SK-N-SH (cell line): ENCODE data around the gene WASL. TPM values are rescaled to one million over a fixed set of nuclear protein-coding genes. Genes with fewer than 3 reads are reported as not detected.
A peak's percentile ranks its signal among the peaks of the same experiment; 100 is the strongest.

ENCODE experiments used
- CTCF ChIA-PET: fragments of 300-600, 350-600 bp; formaldehyde crosslinking; extraction: SDS; loops from one replicate; lab custom pipeline; 2021; lab: Yijun Ruan, JAX
- POLR2A ChIA-PET: fragments of 350-600 bp; sonication (Branson Sonifier 250); formaldehyde crosslinking; extraction: SDS; loops from one replicate; lab custom pipeline; 2020; ENCODE audit warnings: antibody characterized with exemption, inconsistent platforms; lab: Yijun Ruan, JAX
- DNase-seq: peaks from one replicate; pipeline ENCODE4 v3.0.0; 2012
- H2AFZ ChIP-seq: fragments of 200-600 bp; sonication (generic); 2 replicates; pipeline ENCODE4 v1.8.1; 2016; ENCODE audit warnings: antibody characterized with exemption, mild to moderate bottlenecking, low read depth
- H3F3A ChIP-seq: fragments of 200-600 bp; sonication (generic); replicated peaks from 2 replicates; pipeline ENCODE3; 2016; ENCODE audit warnings: antibody characterized with exemption, mild to moderate bottlenecking; ENCODE audit not compliant: insufficient read depth
- H3K27ac ChIP-seq, 2 experiments: fragments of 200-500 bp in 1 of 2; fragments of 200-600 bp in 1 of 2; sonication (Bioruptor generic) in 1 of 2; sonication (generic), shearing (Covaris generic) in 1 of 2; 2 replicates each; pipeline versions ENCODE4 v1.5.1 to v1.6.1; 2014 to 2016; ENCODE audit warnings: low read depth in 2 of 2, inconsistent platforms in 1 of 2, low read length in 1 of 2, mild to moderate bottlenecking in 1 of 2, mixed read lengths in 1 of 2
- H3K27me3 ChIP-seq: fragments of 200-600 bp; sonication (generic), shearing (Covaris generic); 2 replicates; pipeline ENCODE4 v1.6.1; 2016; ENCODE audit warnings: mixed run types; ENCODE audit not compliant: insufficient read depth
- H3K36me3 ChIP-seq, 2 experiments: fragments of 200-500 bp in 1 of 2; fragments of 200-600 bp in 1 of 2; sonication (Bioruptor generic) in 1 of 2; sonication (generic) in 1 of 2; replicated peaks in 1 of 2; 2 replicates each; pipeline versions ENCODE3 to v1.5.1; 2014 to 2016; ENCODE audit warnings: low read length in 1 of 2, mild to moderate bottlenecking in 1 of 2; ENCODE audit not compliant: insufficient read depth in 2 of 2, control insufficient read depth in 1 of 2
- H3K4me1 ChIP-seq, 2 experiments: fragments of 200-500 bp in 1 of 2; fragments of 200-600 bp in 1 of 2; sonication (Bioruptor generic) in 1 of 2; sonication (generic), shearing (Covaris generic) in 1 of 2; 2 replicates each; pipeline versions ENCODE4 v1.5.1 to v1.6.1; 2014 to 2016; ENCODE audit warnings: low read depth in 1 of 2, low read length in 1 of 2, mixed run types in 1 of 2; ENCODE audit not compliant: insufficient read depth in 2 of 2, control insufficient read depth in 1 of 2
- H3K4me2 ChIP-seq: fragments of 200-600 bp; sonication (generic), shearing (Covaris generic); 2 replicates; pipeline ENCODE4 v1.6.1; 2017; ENCODE audit warnings: mixed run types
- H3K4me3 ChIP-seq, 2 experiments: fragments of 200-500 bp in 1 of 2; fragments of 200-600 bp in 1 of 2; sonication (Bioruptor generic) in 1 of 2; sonication (generic), shearing (Covaris generic) in 1 of 2; 2 replicates each; pipeline versions ENCODE4 v1.5.1 to v1.8.1; 2014 to 2016; ENCODE audit warnings: low read depth in 2 of 2, inconsistent platforms in 1 of 2, low read length in 1 of 2, mild to moderate bottlenecking in 1 of 2, mixed read lengths in 1 of 2, moderate library complexity in 1 of 2
- H3K79me2 ChIP-seq: fragments of 200-600 bp; sonication (generic); 2 replicates; pipeline ENCODE4 v1.8.1; 2017; ENCODE audit warnings: mild to moderate bottlenecking; ENCODE audit not compliant: insufficient read depth
- H3K9ac ChIP-seq: fragments of 200-600 bp; sonication (generic); 2 replicates; pipeline ENCODE4 v1.6.1; 2017; ENCODE audit warnings: mixed run types
- H3K9me2 ChIP-seq: fragments of 200-600 bp; sonication (generic); 2 replicates; pipeline ENCODE4 v1.6.1; 2017; ENCODE audit warnings: mixed run types
- H3K9me3 ChIP-seq: fragments of 200-600 bp; sonication (generic); 2 replicates; pipeline ENCODE4 v1.6.1; 2017; ENCODE audit warnings: mixed run types, mild to moderate bottlenecking, moderate library complexity
- H4K20me1 ChIP-seq: fragments of 200-600 bp; sonication (generic); 2 replicates; pipeline ENCODE4 v1.6.1; 2017; ENCODE audit warnings: mild to moderate bottlenecking, mixed run types; ENCODE audit not compliant: insufficient read depth
- CHD2 ChIP-seq: fragments of 150-350 bp; IDR thresholded peaks from 2 replicates; pipeline ENCODE4 v1.6.1; 2018; ENCODE audit warnings: low read length; ENCODE audit not compliant: partially characterized antibody
- ELF1 ChIP-seq: IDR thresholded peaks from 2 replicates; pipeline ENCODE4 v1.4.0; 2012
- FOXJ3 ChIP-seq: sonication (generic); formaldehyde crosslinking; IDR thresholded peaks from 2 replicates; pipeline ENCODE4 v1.5.1; 2020; ENCODE audit warnings: mild to moderate bottlenecking, missing genetic modification reagents
- FOXM1 ChIP-seq: IDR thresholded peaks from 2 replicates; pipeline ENCODE4 v1.4.0; 2012; ENCODE audit warnings: low read depth, mild to moderate bottlenecking
- GABPA ChIP-seq: IDR thresholded peaks from 2 replicates; pipeline ENCODE4 v1.4.0; 2012; ENCODE audit warnings: low read depth, mild to moderate bottlenecking
- GATA2 ChIP-seq: sonication (generic); formaldehyde crosslinking; IDR thresholded peaks from 2 replicates; pipeline ENCODE4 v1.5.0; 2020; ENCODE audit warnings: mild to moderate bottlenecking, missing genetic modification reagents
- JUND ChIP-seq: IDR thresholded peaks from 2 replicates; pipeline ENCODE4 v1.4.0; 2012
- MEF2A ChIP-seq: IDR thresholded peaks from 2 replicates; pipeline ENCODE4 v1.4.0; 2012; ENCODE audit warnings: low read depth, borderline replicate concordance
- MXI1 ChIP-seq: IDR thresholded peaks from 2 replicates; pipeline ENCODE4 v1.6.1; 2012; ENCODE audit warnings: mild to moderate bottlenecking, low read depth, low read length, improper control_type of control experiment
- NFIC ChIP-seq: IDR thresholded peaks from 2 replicates; pipeline ENCODE4 v1.4.0; 2012; ENCODE audit warnings: borderline replicate concordance
- NRF1 ChIP-seq: IDR thresholded peaks from 2 replicates; pipeline ENCODE4 v1.6.1; 2012; ENCODE audit warnings: low read depth, mild to moderate bottlenecking, low read length
- RAD21 ChIP-seq: IDR thresholded peaks from 2 replicates; pipeline ENCODE4 v1.6.1; 2012; ENCODE audit warnings: mild to moderate bottlenecking, low read length
- REST ChIP-seq: IDR thresholded peaks from 2 replicates; pipeline ENCODE4 v1.6.1; 2012; ENCODE audit warnings: mild to moderate bottlenecking, low read depth, low read length, moderate library complexity
- RFX5 ChIP-seq: IDR thresholded peaks from 2 replicates; pipeline ENCODE4 v1.6.1; 2012; ENCODE audit warnings: mild to moderate bottlenecking, improper control_type of control experiment, low read length
- RXRA ChIP-seq: IDR thresholded peaks from 2 replicates; pipeline ENCODE4 v1.4.0; 2012; ENCODE audit warnings: low read depth, mild to moderate bottlenecking, borderline replicate concordance
- SIN3A ChIP-seq: IDR thresholded peaks from 2 replicates; pipeline ENCODE4 v1.6.1; 2012; ENCODE audit warnings: low read depth, mild to moderate bottlenecking, low read length, moderate library complexity, borderline replicate concordance
- SMC3 ChIP-seq: IDR thresholded peaks from 2 replicates; pipeline ENCODE4 v1.6.1; 2012; ENCODE audit warnings: low read depth, low read length, improper control_type of control experiment
- TCF12 ChIP-seq: IDR thresholded peaks from 2 replicates; pipeline ENCODE4 v1.4.0; 2012
- TEAD4 ChIP-seq: IDR thresholded peaks from 2 replicates; pipeline ENCODE4 v1.4.0; 2012; ENCODE audit warnings: mild to moderate bottlenecking, borderline replicate concordance; ENCODE audit not compliant: insufficient read depth
- YY1 ChIP-seq: IDR thresholded peaks from 2 replicates; pipeline ENCODE4 v1.4.0; 2012; ENCODE audit warnings: low read depth, mild to moderate bottlenecking
- ZBTB33 ChIP-seq: IDR thresholded peaks from 2 replicates; pipeline ENCODE4 v1.4.0; 2012; ENCODE audit warnings: low read depth, borderline replicate concordance
- WGBS: methylation state at CpG from one replicate; pipeline ENCODE4 v1.1.6; 2017; ENCODE audit warnings: low lambda C conversion rate; 5-methylcytosine and 5-hydroxymethylcytosine counted together
- polyA plus RNA-seq, 3 experiments: library from polyadenylated mRNA; depleted of rRNA; stranded (reverse); fragments of >200 nt; gene quantifications; 2 replicates each; pipeline ENCODE4 v1.2.3, GENCODE V29; 2012
- TF ChIP-seq, protein P1 (sequence below): IDR thresholded peaks from 2 replicates; pipeline ENCODE4 v1.4.0; 2012; ENCODE audit warnings: low read depth

WASL gene
- polyA plus RNA-seq, 1 of the 3 experiments (the other 2 are of a cell fraction) = 9.9 TPM

GRCh38 chr7:123751821-123752220 lies 3.0 kb upstream of the WASL start:
- Histone ChIP-seq H3K27me3 (no peaks in the 10 kb centered on the region), H3K9me2 (no peaks in the 10 kb centered on the region), H3F3A (peaks cover 46% of the 10 kb centered on the region), H4K20me1 (peaks cover 12% of the 10 kb centered on the region), H3K79me2 (peaks cover 26% of the 10 kb centered on the region), H3K4me1 (peaks cover 16 to 32% of the 10 kb centered on the region in 2 experiments; a peak in 2 of 4 replicates), H3K4me3 (no peak overlapping the region), H2AFZ (no peak overlapping the region), H3K27ac (peak overlapping the region; percentile 10 to 16; a peak in 2 of 4 replicates), H3K9me3 (no peaks in the 10 kb centered on the region), H3K9ac (no peak overlapping the region), H3K36me3 (peaks cover 0 to 2% of the 10 kb centered on the region in 2 experiments), H3K4me2 (peak overlapping the region; percentile 32; the same call in 1 of the 2 replicates)
- 67% methylated on average over 1 of the region's 1 CpG for WGBS
- TF ChIP-seq TEAD4 = no peak
- TF ChIP-seq NFIC = peak; percentile 73; the same call in 1 of the 2 replicates
- TF ChIP-seq TCF12 = peak; percentile 33; the same call in 1 of the 2 replicates
- no peak for TF ChIP-seq RXRA
- TF ChIP-seq RFX5 = 0 out of 2 replicates have a peak, but pooled peaks have one; percentile 35
- POLR2A ChIA-PET = no interaction called here
- DNase-seq = no peak
- CTCF ChIA-PET = interaction anchor here (0.8 to 0.9 kb wide), 2 partner anchors 113 to 128 kb away, joined by 3 to 5 read pairs; no protein-coding TSS in a partner anchor

- H3K4me1 ChIP-seq = peaks cover 16 to 43% of the 10 kb centered on the region in 2 experiments; a peak in 3 of 4 replicates
- H3K4me3 ChIP-seq = peak overlapping the region; percentile 94 to 100; a peak in 3 of 4 replicates
- H3K9me2 ChIP-seq = no peaks in the 10 kb centered on the region
- ChIA-PET CTCF (interaction anchor here (1.0 to 3.7 kb wide), 9 partner anchors 10 to 256 kb away, joined by 3 to 17 read pairs (median 10); no protein-coding TSS in a partner anchor), POLR2A (interaction anchor here (2.5 kb wide), 1 partner anchor 282 kb away, joined by 7 read pairs; the partner anchor contains the start of gene TMEM229A)
- peak overlapping the region; percentile 93; the same call in 1 of the 2 replicates for H3K9ac ChIP-seq
- H4K20me1 ChIP-seq = peaks cover 24% of the 10 kb centered on the region
- H3K27ac ChIP-seq = peak overlapping the region; percentile 96 to 100
- no peaks in the 10 kb centered on the region for H3K27me3 ChIP-seq
- no peak for DNase-seq
- WGBS = 95% methylated on average over 2 of the region's 2 CpGs
- no peaks in the 10 kb centered on the region for H3K9me3 ChIP-seq
- peaks cover 49% of the 10 kb centered on the region for H3F3A ChIP-seq
- peaks cover 38% of the 10 kb centered on the region for H3K79me2 ChIP-seq
- H3K4me2 ChIP-seq = peak overlapping the region; percentile 87
- peaks cover 0 to 3% of the 10 kb centered on the region in 2 experiments for H3K36me3 ChIP-seq
- peak overlapping the region; percentile 85; the same call in 1 of the 2 replicates for H2AFZ ChIP-seq
- TF ChIP-seq YY1 = no peak
- no peak for TF ChIP-seq FOXJ3 (CRISPR knock-in tag)
- TF ChIP-seq MEF2A = no peak
- TF ChIP-seq GATA2 = no peak
- no peak for TF ChIP-seq ELF1
- no peak for TF ChIP-seq SIN3A
- no peak for TF ChIP-seq RFX5
- TF ChIP-seq FOXM1 = no peak
- TF ChIP-seq RAD21 = no peak
- no peak for TF ChIP-seq MXI1
- no peak for TF ChIP-seq JUND
- no peak for TF ChIP-seq REST
- TF ChIP-seq GABPA = no peak
- TF ChIP-seq CHD2 = no peak
- TF ChIP-seq, protein P1, sequence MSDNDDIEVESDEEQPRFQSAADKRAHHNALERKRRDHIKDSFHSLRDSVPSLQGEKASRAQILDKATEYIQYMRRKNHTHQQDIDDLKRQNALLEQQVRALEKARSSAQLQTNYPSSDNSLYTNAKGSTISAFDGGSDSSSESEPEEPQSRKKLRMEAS = no peak
- TF ChIP-seq ZBTB33 = no peak
- no peak for TF ChIP-seq SMC3
- TF ChIP-seq NRF1 = no peak
Observed at GRCh38 chr7:123750389-123751230, 1.8 kb upstream of the WASL start.
